Amniotic stem cell (primary cell): ENCODE results near the gene PUM2.
"Not testable (repeated sequence)": the region's sequence is repeated elsewhere in the genome, so short reads cannot be mapped to it uniquely, and the experiment has no call there.

Experiments
- DNase-seq: peaks from one replicate; lab custom pipeline; 2025; lab: John Stamatoyannopoulos, UW

PUM2 gene

GRCh38 chr2:20292984-20293383, 57.7 kb downstream of the PUM2 start:
- DNase-seq, result no peak

- DNase-seq, result no peak
Measured at GRCh38 chr2:20291846-20292408, 58.7 kb downstream of the PUM2 start.

DNA sequence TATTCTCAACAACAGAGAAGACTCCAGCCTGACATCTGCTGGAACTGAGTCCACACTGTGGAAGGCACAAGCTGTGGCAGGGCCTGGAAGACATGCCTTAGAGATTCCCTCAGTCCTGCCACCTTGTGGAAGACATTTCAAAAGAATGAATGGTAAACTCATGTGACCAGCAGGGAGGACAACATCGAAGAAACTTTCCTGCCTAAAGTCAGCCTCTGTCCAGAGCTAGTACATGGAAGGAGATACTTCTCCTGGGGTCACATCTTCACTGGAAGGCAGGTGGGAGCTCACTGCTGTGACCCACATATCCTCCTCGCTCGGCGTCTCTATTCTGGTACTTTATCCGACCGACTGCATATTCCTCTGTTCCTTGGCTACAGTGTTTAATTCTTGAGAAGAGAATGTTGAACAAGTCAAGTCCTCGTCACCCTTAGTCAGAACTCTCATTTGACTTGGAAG, 59.5 kb downstream of the PUM2 start:
- peak; percentile 77 for DNase-seq

DNA sequence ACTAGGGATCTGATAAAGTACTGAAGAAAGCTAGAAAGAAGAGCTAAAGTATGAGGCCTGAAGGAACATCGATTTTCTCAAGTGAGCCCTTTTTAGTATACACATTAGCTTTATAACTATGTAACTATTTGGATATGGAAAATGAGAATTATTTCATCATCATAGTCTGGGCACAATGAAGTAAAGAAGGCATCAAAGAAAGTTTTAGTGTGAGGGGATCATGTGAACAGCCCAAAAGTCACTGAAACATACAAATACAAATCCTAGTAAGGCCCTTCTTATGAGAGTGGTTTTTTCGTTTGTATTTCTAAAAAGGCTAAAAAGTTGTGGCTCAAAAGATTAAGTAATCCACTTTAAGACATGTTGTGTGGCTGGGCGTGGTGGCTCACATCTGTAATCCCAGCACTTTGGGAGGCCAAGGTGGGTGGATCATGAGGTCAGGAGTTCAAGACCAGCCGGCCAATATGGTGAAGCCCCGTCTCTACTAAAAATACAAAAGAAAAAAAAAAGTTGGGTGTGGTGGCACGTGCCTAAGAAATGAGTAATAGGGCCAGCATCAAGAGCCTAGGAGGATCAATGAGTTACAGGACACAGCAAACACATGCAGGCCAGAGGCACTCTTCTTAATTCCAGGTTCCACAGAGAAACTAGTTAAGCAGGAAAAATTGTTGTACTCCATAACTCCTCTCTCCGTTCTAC, 61.9 kb downstream of the PUM2 start:
- no peak for DNase-seq

DNA sequence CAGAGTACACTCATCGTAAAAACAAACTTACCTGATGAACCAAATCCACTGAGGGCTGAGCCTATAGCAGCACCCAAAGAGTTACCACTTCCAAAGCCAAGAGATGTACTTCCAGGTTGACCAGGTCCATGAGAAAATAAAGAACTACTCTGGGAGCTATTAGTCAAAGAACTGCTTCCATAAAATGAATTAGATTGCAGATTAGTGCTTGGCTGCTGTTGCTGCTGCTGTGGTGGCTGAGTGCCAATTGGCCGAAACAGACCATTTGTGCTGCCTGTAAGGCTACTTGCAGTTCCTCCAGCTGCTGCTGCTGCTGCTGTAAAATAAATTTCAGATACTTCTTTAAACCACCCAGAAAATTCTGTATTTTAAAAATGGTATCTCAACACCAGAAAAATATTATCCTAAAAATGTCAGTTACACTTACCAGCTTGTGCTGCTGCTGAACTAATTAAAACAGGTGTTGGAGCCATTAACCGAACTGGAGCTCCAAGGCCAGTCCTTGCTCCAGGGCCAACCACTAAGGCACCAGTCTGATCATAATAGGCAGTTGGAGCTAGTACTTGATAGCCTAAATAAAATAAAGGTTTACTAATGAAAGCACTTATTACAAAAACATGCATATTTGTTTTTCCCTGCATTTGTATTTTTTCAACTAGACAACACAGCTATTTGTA, 67.6 kb downstream of the PUM2 start:
- DNase-seq, result no peak

GRCh38 chr2:20281876-20282275, 68.8 kb downstream of the PUM2 start:
- DNase-seq, result no peak

DNA sequence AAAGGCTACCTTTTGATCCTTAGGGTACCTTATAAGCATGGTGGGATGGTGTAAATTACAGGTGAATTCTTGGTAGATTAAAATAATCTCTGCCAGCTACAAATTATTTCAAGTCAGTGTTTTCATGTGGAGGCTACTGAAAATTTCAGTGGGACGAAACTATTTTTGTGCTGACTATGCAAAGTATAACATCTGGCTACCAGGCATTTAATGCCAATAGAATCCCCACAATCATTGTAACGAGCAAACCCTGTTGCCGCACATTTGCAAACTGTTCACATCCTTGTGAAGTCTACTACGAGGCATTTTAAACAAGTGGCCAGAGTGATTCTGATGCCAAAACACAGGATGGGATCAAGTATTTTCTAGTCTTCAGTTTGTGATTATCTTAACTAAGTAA, 77.6 kb downstream of the PUM2 start:
- no peak for DNase-seq

DNA sequence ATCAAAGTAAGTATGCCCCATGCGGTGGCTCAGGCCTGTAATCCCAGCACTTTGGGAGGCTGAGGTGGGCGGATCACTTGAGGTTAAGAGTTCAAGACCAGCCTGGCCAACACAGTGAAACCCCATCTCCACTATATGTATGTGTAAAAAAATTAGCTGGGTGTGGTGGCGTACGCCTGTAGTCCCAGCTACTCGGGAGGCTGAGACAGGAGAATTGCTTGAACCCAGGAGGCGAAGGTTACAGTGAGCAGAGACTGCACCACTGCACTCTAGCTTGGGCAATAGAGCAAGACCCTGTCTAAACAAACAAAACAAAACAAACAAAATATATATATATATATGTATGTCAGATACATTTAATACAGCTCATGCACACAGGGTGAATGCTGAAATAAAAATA, 82.3 kb downstream of the PUM2 start:
- DNase-seq, result not testable (repeated sequence)

DNA sequence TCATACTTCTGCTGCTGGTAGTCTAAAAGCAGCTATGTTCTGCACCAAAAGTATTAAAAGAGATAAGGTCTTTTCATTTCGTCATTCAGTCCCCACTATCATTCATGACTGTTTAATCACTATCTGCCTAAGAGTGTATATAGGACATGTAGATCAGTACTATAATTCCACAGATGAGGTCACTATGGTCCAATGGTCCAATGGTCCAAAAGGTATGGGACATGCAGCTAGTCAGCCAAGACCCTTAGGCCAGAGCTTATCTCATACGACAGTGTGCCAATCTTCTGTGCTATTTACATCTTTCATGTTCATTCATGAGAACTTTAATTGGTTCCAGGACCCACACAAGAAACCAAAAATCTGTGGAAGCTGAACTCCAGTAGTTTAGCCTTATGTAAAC, 83.1 kb downstream of the PUM2 start:
- no peak for DNase-seq

- DNase-seq, result no peak
Measured at GRCh38 chr2:20264629-20265028, 86.0 kb downstream of the PUM2 start.

DNA sequence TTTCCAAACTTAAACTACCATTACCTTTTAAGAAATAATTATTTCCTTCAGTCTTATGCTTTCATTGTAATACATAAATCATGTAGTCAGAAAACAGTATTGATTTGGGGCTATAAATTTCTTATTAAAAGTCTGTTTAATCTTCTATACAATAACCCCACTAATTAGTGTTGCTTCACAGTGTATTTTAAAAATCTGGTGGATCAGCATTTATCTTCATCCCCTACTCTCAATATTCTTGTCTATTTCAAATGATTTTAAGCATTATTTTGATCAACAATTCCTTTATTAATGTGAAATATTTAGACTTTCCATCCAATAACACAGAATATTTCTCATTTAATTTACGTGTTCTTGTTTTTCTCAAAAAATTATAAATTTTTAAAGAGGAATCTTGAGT, 93.2 kb downstream of the PUM2 start:
- no peak for DNase-seq

- no peak for DNase-seq
Measured at GRCh38 chr2:20254731-20255130, 95.9 kb downstream of the PUM2 start.

- DNase-seq, result no peak
Measured at GRCh38 chr2:20250436-20250835, 100.2 kb downstream of the PUM2 start.

- no peak for DNase-seq
Measured at GRCh38 chr2:20249170-20249569, 101.5 kb downstream of the PUM2 start.

DNA sequence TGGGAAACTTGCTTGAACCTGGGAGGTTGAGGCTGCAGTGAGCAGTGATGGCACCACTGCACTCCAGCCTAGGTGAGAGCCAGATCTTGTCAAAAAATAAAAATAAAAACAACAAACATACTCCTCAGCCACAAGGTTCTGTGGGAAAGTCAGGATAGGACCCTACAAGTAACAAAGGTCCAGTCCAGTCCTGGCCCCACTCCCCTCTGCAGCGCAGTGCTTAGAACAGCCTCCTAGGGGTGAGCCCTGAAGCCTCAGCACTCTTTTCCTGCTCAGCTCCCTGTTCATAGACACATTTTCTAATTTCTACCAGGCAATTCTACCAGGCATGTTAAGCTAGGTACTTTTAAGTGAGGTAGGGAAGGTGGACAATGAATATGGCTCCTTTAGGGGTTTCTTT, 103.6 kb downstream of the PUM2 start:
- DNase-seq, result no peak

DNA sequence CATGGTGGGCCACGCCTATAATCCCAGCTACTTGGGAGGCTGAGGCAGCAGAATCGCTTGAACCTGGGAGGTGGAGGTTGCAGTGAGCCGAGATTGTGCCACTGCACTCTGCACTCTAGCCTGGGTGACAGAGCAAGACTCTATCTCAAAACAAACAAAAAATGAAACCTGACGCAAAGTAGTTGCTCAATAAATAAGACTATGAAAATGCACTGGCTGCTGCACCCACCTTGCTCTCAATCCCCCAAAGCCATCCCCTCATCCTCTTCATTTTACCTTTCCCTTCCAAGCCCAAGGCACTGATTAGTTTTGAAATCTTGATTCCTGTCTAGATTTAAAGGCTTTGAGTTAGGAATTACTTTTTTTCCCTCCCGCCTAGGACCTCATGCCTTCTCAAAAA, 107.0 kb downstream of the PUM2 start:
- DNase-seq, result not testable (repeated sequence)

GRCh38 chr2:20242727-20243377, 107.8 kb downstream of the PUM2 start:
- no peak for DNase-seq

DNA sequence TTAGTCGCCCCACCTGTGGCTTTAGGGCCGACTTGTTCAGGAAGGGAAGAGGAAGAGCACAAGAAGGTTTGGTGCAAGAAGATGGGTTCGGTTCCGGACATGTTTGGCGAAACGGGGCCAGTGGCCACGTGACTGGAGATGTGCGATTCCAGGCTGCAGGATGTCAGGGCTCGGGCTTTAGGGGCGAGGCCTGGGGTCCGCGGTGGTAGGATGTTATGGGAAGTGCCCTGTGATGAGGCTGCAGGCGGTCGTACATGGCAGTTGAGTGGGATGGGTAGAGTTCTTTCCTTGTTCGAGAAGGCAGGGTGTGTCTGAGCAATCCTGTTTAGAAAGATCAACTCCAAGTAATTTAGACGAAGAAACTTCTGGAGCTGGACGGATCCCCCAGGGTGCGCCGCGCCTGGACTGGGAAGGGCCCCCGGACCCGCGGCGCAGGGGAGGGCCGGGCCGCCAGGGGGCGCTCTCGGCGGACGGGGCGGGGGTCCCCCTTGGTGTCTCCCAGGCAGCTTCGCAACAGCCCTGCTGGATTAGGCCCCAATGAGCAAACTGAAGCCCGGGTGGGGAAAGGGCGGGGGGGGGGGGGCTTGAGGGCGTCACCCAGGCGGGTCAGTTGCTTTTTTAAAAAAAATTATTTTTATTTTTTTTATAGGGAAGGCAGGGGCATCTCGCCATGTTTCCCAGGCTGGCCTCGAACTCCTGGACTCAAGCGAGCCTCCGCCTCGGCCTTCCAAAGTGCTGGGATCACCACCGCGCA, 108.5 kb downstream of the PUM2 start:
- no peak for DNase-seq

DNA sequence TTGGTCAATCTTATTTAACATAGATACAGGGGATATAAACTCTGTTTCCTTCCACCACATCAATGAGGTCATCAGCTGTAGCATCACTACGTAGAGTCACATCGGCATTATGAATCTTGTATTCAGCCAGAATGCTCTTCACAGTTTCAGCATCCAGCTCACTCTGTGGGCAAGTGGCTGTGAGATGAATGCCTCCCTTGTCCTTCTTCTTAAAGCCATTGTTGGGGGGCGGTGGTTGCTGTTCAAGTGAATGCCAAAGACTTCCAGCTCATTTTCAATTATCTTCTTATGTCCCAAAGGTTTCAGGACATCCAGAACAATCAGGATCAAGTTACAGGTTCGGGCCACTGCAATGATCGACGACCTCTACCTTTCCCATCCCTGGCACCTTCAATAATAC, 110.4 kb downstream of the PUM2 start:
- DNase-seq, result not testable (repeated sequence)

GRCh38 chr2:20236496-20236895, 114.1 kb downstream of the PUM2 start:
- no peak for DNase-seq

DNA sequence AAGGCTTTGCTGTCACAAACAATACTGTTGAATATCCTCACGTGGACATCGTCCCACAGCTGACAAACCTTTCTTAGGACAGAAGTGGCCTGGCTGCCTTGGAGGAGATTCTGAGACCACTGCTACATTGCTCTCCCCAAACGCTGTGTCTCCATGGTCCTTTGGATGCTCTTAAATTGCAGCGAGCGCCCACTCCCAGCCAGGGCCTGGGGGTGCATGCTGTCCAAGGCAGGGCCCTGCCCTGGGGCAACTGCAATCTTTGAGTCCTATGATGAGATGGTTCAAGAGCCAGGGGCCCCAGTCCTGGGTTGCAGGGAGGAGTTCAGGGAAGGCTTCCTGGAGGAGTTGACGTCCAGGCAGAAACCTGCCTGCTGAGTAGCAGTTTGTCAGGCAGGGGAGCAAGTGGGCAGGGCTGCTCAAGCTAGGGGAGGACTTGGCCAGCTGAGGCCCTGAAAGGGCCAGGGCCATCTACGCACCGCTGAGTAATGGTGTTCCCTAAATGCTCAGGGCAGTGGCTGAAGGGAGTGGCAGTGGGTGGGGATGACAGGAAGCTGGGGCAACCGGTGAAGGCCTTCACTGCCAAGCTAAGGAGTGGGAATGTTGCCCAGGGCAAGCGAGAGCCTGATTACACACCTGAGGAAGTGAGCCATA, 114.9 kb downstream of the PUM2 start:
- no peak for DNase-seq

DNA sequence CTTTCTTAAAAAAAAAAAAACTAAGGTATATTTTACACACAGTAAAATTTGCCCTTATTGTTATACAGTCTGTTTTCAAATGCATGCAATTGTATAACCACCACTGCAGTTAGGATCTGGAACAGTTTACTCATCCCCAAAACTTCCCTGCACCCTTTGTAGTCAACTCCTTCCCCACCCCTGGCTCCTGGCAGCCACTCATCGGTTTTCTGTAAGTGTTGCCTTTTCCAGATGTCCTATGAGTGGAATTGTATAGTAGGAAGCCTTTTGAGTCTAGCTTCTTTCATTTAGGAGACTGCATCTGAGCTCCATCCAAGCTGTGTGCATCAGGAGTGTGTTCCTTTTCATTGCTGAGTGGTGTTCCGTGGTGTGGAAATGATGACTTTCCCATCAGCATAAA, 116.0 kb downstream of the PUM2 start:
- not testable (repeated sequence) for DNase-seq
